Cardiac fibroblast (primary cell): ENCODE results near the gene PCDHGA7.
A peak's percentile ranks its signal among the peaks of the same experiment; 100 is the strongest.

Source experiments
- DNase-seq, 2 donors: peaks; one replicate each; pipeline versions ENCODE4 v3.0.0 to v3.0.0-alpha.2; 2010; ENCODE audit warnings: low read depth in 2 of 2
- H3K4me3 ChIP-seq, 2 donors: replicated peaks in 1 of 2; 1 replicate in 1 of 2; 2 replicates in 1 of 2; pipeline ENCODE4 v1.5.1; 2011; ENCODE audit warnings: low read depth in 2 of 2, low read length in 2 of 2, mild to moderate bottlenecking in 2 of 2, moderate library complexity in 1 of 2
- CTCF ChIP-seq: IDR thresholded peaks from one replicate; pipeline ENCODE4 v1.5.1; 2011; ENCODE audit warnings: low read depth, mild to moderate bottlenecking, low read length, inconsistent platforms

PCDHGA7 gene

GRCh38 chr5:141356950-141357349 lies 25.6 kb upstream of the PCDHGA7 start:
- DNase-seq: no peak
- no peak for TF ChIP-seq CTCF

GRCh38 chr5:141359790-141360426 lies 22.6 kb upstream of the PCDHGA7 start, which contains the start of gene PCDHGB2:
TSS of gene PCDHGB2 (plus strand) at chr5:141359994. CDS start at chr5:141360136, 142 bp downstream.
- peak within 1 kb of the TSS; percentile 9 to 43 for H3K4me3 ChIP-seq
- TF ChIP-seq CTCF: peak; percentile 35
- peak; percentile 47 to 70 for DNase-seq

More at GRCh38 chr5:141356950-141357349, 25.6 kb upstream of the PCDHGA7 start:
- H3K4me3 ChIP-seq: no peak overlapping the region

GRCh38 chr5:141360685-141361084 lies 21.9 kb upstream of the PCDHGA7 start:
- DNase-seq: no peak
- H3K4me3 ChIP-seq: no peak overlapping the region
- TF ChIP-seq CTCF: no peak

GRCh38 chr5:141362719-141363118 lies 19.8 kb upstream of the PCDHGA7 start:
- no peak for TF ChIP-seq CTCF
- no peak overlapping the region for H3K4me3 ChIP-seq
- no peak for DNase-seq

GRCh38 chr5:141363952-141364660 lies 18.4 kb upstream of the PCDHGA7 start, which contains the start of gene PCDHGA5:
TSS of gene PCDHGA5 (plus strand) at chr5:141364162. CDS start at chr5:141364331, 169 bp downstream.
- TF ChIP-seq CTCF: no peak
- H3K4me3 ChIP-seq: peak within 1 kb of the TSS; percentile 9 to 24
- DNase-seq: peak; percentile 22 to 38

GRCh38 chr5:141366016-141366896 lies 16.3 kb upstream of the PCDHGA7 start:
- no peak for TF ChIP-seq CTCF
- no peak overlapping the region for H3K4me3 ChIP-seq
- DNase-seq: no peak
